Psoas muscle (tissue), 8 donors: Measurements from ENCODE around the gene VMP1. TPM values are rescaled to one million over a fixed set of nuclear protein-coding genes. Genes with fewer than 3 reads are reported as not detected.

Experiments
- ATAC-seq, 4 donors: fragments of 200-7000 bp; cut with Tn5 transposase; one replicate each; pipeline ENCODE4 v1.9.1; 2020; ENCODE audit warnings: moderate library complexity in 3 of 4, mild to moderate bottlenecking in 2 of 4
- DNase-seq, 2 donors: peaks; one replicate each; pipeline ENCODE4 v3.0.0-alpha.2; 2020
- H3K27ac ChIP-seq: fragments of 200-600 bp; one replicate; pipeline ENCODE4 v1.8.0; 2022
- H3K27me3 ChIP-seq, 3 donors: fragments of 200-600 bp in 1 of 3; one replicate each; pipeline versions ENCODE4 v1.6.1 to v1.8.0; 2013 to 2022; ENCODE audit warnings: low read length in 2 of 3, mild to moderate bottlenecking in 2 of 3, moderate library complexity in 1 of 3; ENCODE audit not compliant: insufficient read depth in 3 of 3
- H3K36me3 ChIP-seq, 2 donors: fragments of 200-600 bp in 1 of 2; one replicate each; pipeline versions ENCODE4 v1.6.1 to v1.8.0; 2013 to 2022; ENCODE audit warnings: low read depth in 1 of 2, mild to moderate bottlenecking in 1 of 2, moderate library complexity in 1 of 2; ENCODE audit not compliant: insufficient read depth in 1 of 2
- H3K4me1 ChIP-seq: fragments of 200-600 bp; one replicate; pipeline ENCODE4 v1.8.0; 2022
- H3K4me3 ChIP-seq: fragments of 200-600 bp; one replicate; pipeline ENCODE4 v1.8.0; 2022; ENCODE audit warnings: mild to moderate bottlenecking
- H3K9me3 ChIP-seq: fragments of 200-600 bp; one replicate; pipeline ENCODE4 v1.8.0; 2022
- WGBS, 3 donors: extraction: QIAGEN DNeasy Blood & Tissue Kit; methylation state at CpG; one replicate each; pipeline versions ENCODE4 v1.1.6 to v1.1.7; 2013; 5-methylcytosine and 5-hydroxymethylcytosine counted together
- intact Hi-C, 2 donors: fragments of 100-400 bp; cut with DNase I; formaldehyde crosslinking; loops; one replicate each; pipeline versions ENCODE4 v1.11.0 to v1.14.2; 2022
- polyA plus RNA-seq, 3 donors: library from polyadenylated mRNA; stranded (reverse); fragments of 200-250 nt; gene quantifications; one replicate each; pipeline ENCODE4 v1.2.3, GENCODE V29; 2013
- total RNA-seq, 4 donors: library from RNA; stranded (reverse); fragmentation: NEBNext Ultra II Directional in 2 of 4; extraction: Animal tissue kit (Norgen Biotek cat#: 25700) in 2 of 4; gene quantifications; one replicate each; pipeline versions ENCODE4 v1.2.1 to v1.2.4, GENCODE V29; 2021 to 2023
- TF ChIP-seq, protein P1 (sequence below): fragments of 200-600 bp; IDR thresholded peaks from one replicate; pipeline ENCODE4 v1.8.0; 2022; ENCODE audit warnings: antibody characterized with exemption
- donor health status: healthy with polysubstance abuse.
- donor health status: DM: no; HTN: no; CAD: no; lungs with moderate emphysema.
- donor health status: Bipolar disorder and iron deficiency.
- donor health status: healthy.
- donor health status: DM: yes; HTN: yes; CAD: no.
- donor health status: DM: no; HTN: no; CAD: no.
- donor health status: DM: no; HTN: no; CAD: no.
- donor health status: DM: yes; HTN: yes; CAD: no.

VMP1 gene
- total and polyA plus RNA-seq, 7 donors: 31.3 to 115 (median 60.5) TPM

DNA sequence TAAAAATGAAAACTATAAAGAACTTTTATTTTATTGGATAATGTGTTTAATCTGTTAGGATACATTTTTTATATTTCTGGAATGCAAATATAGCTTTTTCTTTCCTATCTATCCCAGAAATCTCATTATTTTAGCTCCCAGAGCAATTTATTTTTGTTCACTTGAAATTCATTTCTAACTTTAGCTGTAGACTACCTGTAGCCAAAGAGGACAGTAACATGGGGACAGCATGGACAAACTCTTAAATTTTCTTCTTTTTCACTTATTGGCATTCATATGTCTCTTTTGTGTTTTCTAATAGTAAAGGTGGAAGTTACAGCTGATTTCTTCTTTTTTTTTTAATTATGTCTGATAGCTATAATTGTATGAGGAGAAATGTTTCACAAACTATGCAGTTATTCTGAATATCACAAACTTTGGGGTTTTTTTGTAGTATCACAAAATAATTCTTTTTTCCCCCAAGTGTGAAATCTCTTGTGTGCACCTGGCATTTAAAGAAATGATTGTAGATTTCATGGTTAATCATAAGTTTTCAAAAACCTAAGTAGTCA is 55.4 kb downstream of the VMP1 start:
- ATAC-seq: no peak
- H3K4me1 ChIP-seq: peaks cover 4% of the 10 kb centered on the region
- no peaks in the 10 kb centered on the region for H3K27me3 ChIP-seq
- no peaks in the 10 kb centered on the region for H3K9me3 ChIP-seq
- no peak overlapping the region for H3K4me3 ChIP-seq
- H3K36me3 ChIP-seq: peaks cover 0 to 14% of the 10 kb centered on the region in 2 donors
- intact Hi-C loops: no loop called here
- TF ChIP-seq, protein P1, sequence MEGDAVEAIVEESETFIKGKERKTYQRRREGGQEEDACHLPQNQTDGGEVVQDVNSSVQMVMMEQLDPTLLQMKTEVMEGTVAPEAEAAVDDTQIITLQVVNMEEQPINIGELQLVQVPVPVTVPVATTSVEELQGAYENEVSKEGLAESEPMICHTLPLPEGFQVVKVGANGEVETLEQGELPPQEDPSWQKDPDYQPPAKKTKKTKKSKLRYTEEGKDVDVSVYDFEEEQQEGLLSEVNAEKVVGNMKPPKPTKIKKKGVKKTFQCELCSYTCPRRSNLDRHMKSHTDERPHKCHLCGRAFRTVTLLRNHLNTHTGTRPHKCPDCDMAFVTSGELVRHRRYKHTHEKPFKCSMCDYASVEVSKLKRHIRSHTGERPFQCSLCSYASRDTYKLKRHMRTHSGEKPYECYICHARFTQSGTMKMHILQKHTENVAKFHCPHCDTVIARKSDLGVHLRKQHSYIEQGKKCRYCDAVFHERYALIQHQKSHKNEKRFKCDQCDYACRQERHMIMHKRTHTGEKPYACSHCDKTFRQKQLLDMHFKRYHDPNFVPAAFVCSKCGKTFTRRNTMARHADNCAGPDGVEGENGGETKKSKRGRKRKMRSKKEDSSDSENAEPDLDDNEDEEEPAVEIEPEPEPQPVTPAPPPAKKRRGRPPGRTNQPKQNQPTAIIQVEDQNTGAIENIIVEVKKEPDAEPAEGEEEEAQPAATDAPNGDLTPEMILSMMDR: no peak
- no peak for DNase-seq
- H3K27ac ChIP-seq: no peak overlapping the region

DNA sequence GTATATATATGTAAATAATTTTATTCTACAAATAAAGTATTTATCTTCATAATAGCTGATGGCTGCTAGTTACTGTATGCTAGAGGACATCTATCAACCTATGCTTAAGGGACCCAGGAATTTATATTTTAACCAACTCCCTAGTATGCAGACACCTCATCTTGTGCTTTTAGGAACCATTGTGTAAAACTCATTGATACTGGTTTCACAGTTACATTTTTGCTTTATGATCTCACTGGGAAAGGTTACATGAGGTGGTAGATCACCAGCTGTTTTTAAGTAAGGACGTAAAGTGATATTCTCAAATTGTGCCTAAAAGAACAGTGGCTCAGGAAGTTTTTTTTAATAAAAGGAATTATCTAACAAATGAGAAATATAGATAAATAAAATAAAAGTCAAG is 56.4 kb downstream of the VMP1 start:
- 57 to 86% (median 83%) methylated on average over 1 of the region's 1 CpG for WGBS, 3 donors
- Histone ChIP-seq H3K9me3 (no peaks in the 10 kb centered on the region), H3K27me3 (no peaks in the 10 kb centered on the region), H3K27ac (no peak overlapping the region), H3K4me1 (peaks cover 4% of the 10 kb centered on the region), H3K4me3 (no peak overlapping the region), H3K36me3 (peaks cover 0 to 20% of the 10 kb centered on the region in 2 donors)
- TF ChIP-seq, protein P1: no peak
- no peak for DNase-seq
- no peak for ATAC-seq
- intact Hi-C loops: no loop called here

DNA sequence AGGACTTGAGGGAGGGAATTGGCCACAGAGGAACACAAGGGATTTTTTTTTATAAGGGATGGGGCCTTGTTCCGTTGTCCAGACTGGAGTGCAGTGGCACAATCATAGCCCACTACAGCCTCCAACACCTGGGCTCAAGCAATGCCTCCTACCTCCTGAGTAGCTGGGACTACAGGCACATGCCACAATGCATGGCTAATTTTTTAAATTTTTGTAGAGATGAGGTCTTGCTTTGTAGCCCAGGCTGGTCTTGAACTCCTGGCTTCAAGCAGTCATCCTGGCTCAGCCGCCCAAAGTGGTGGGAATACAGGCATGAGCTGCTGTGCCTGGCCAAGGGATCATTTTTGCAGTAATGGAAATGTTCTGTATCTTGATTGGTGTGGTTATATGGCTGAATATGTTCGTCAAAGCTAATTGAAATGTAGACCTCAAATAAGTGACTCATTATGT is 56.9 kb downstream of the VMP1 start:
- Histone ChIP-seq H3K4me1 (peaks cover 4% of the 10 kb centered on the region), H3K9me3 (no peaks in the 10 kb centered on the region), H3K36me3 (peaks cover 0 to 20% of the 10 kb centered on the region in 2 donors), H3K27ac (no peak overlapping the region), H3K27me3 (no peaks in the 10 kb centered on the region), H3K4me3 (no peak overlapping the region)
- TF ChIP-seq, protein P1: no peak
- no peak for ATAC-seq
- WGBS, 3 donors: 91 to 92% (median 92%) methylated on average over 3 of the region's 3 CpGs
- intact Hi-C loops: no loop called here
- DNase-seq: no peak

DNA sequence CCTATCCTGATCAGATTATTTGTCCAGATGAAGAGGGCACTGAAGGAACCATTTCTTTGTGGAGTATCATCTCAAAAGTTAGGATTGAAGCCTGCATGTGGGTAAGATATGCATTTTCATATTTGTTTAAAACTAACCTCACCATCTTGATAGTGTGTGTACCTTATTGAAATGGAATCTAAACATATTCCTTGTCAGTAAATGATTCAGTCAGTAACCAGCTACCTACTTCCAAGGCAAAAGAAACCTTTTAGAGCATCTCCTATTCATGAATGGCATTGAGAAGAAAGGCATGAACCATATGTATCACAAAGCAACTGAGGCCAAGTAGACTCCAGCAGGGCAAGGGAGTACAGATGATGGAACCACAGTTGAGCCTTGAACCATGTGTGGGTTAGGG is 57.6 kb downstream of the VMP1 start:
- H3K36me3 ChIP-seq: peaks cover 0 to 20% of the 10 kb centered on the region in 2 donors
- H3K27ac ChIP-seq: no peak overlapping the region
- DNase-seq (no peak), ATAC-seq (no peak)
- H3K4me3 ChIP-seq: no peak overlapping the region
- TF ChIP-seq, protein P1: no peak
- H3K4me1 ChIP-seq: peaks cover 4% of the 10 kb centered on the region
- H3K27me3 ChIP-seq: no peaks in the 10 kb centered on the region
- H3K9me3 ChIP-seq: no peaks in the 10 kb centered on the region
- intact Hi-C loops: no loop called here

DNA sequence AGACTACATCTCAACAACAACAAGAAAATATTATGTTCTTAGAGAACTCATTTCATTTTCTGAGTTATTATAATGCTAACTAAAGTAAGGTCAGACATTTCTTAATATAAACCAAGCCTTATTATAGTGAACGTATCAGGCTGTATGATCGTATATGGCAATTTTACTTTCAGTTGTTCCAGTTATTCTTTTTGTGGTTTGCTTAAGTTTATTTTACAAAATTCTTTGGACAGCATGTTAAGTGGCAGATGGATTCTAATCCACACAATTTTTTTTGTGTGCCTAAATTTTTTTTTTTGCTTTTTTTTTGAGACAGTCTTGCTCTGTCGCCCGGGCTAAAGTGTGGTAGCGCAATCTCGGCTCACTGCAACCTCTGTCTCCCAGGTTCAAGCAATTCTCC is 59.0 kb downstream of the VMP1 start:
- Histone ChIP-seq H3K9me3 (no peaks in the 10 kb centered on the region), H3K27ac (no peak overlapping the region), H3K27me3 (no peaks in the 10 kb centered on the region), H3K36me3 (peaks cover 0 to 20% of the 10 kb centered on the region in 2 donors), H3K4me1 (peaks cover 4% of the 10 kb centered on the region), H3K4me3 (no peak overlapping the region)
- no peak for DNase-seq
- intact Hi-C loops: no loop called here
- TF ChIP-seq, protein P1: no peak
- ATAC-seq: no peak
- whole genome bisulfite sequencing, 3 donors: 97 to 100% (median 98%) methylated on average over 6 of the region's 6 CpGs
